ENCODE results near the gene HMOX2.

DNA sequence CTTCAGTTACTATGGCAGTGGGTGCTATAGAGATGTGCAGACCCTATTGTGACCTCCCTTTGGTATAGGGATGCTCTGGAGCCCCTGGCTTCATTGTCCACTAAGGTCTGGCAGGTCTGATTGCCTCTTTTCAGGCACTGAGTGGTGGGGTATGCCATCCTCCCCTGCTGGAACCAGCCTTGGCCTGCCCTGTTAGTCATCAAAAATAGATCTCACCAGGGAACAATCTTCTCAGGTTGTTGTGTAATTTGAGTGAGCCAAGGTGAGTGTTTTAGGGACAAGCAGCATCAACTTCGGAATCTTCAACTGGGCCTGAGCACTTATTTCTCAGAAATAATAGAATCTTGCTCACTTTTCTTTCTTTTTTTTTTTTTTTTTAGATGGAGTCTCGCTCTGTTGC is 19.6 kb downstream of the HMOX2 start:
- no peak for TF ChIP-seq CTCF (IDR thresholded peaks at IDR 0.05; ENCODE audit: insufficient read depth, low read length, poor library complexity, severe bottlenecking)
- TF ChIP-seq EZH2phosphoT487 (conservative IDR thresholded peaks at IDR 0.05; ENCODE audit: low read length) = no peak

All from SU-DHL-6 (cell line).